Liver (tissue), 10 donors: ENCODE data around the gene TFB2M. TPM values are rescaled to one million over a fixed set of nuclear protein-coding genes. Genes with fewer than 3 reads are reported as not detected.

ENCODE experiments used
- DNase-seq: peaks from one replicate; pipeline ENCODE4 v3.0.0-alpha.2; 2017; ENCODE audit warnings: low spot score
- H3K27ac ChIP-seq, 2 donors: one replicate each; pipeline ENCODE4 v1.7.0; 2013; ENCODE audit warnings: inconsistent platforms in 2 of 2, low read length in 2 of 2, control low read depth in 1 of 2, low read depth in 1 of 2, mild to moderate bottlenecking in 1 of 2
- H3K27me3 ChIP-seq, 4 donors: one replicate each; pipeline versions ENCODE4 v1.6.1 to v1.7.0; 2013; ENCODE audit warnings: low read length in 3 of 4, inconsistent platforms in 1 of 4, mild to moderate bottlenecking in 1 of 4, moderate library complexity in 1 of 4; ENCODE audit not compliant: control insufficient read depth in 4 of 4, insufficient read depth in 4 of 4
- H3K36me3 ChIP-seq, 4 donors: one replicate each; pipeline versions ENCODE4 v1.6.1 to v1.7.0; 2013; ENCODE audit warnings: low read length in 3 of 4, mild to moderate bottlenecking in 3 of 4, low read depth in 1 of 4, moderate library complexity in 1 of 4; ENCODE audit not compliant: control insufficient read depth in 4 of 4, insufficient read depth in 3 of 4
- H3K4me1 ChIP-seq, 4 donors: one replicate each; pipeline versions ENCODE4 v1.6.1 to v1.7.0; 2013; ENCODE audit warnings: low read length in 3 of 4, mild to moderate bottlenecking in 3 of 4, moderate library complexity in 1 of 4; ENCODE audit not compliant: control insufficient read depth in 4 of 4, insufficient read depth in 4 of 4
- H3K4me3 ChIP-seq, 3 donors: one replicate each; pipeline versions ENCODE4 v1.6.1 to v1.7.0; 2013; ENCODE audit warnings: low read length in 3 of 3, control low read depth in 1 of 3, low read depth in 1 of 3, mild to moderate bottlenecking in 1 of 3
- H3K9ac ChIP-seq, 2 donors: one replicate each; pipeline ENCODE4 v1.7.0; 2013; ENCODE audit warnings: low read length in 2 of 2, mild to moderate bottlenecking in 2 of 2, moderate library complexity in 2 of 2, control low read depth in 1 of 2, low read depth in 1 of 2
- H3K9me3 ChIP-seq, 4 donors: one replicate each; pipeline versions ENCODE4 v1.6.1 to v1.7.0; 2013; ENCODE audit warnings: low read length in 3 of 4; ENCODE audit not compliant: control insufficient read depth in 4 of 4
- NR2F2 ChIP-seq: IDR thresholded peaks from 2 replicates; pipeline ENCODE4 v1.6.1; 2016; ENCODE audit warnings: antibody characterized with exemption
- REST ChIP-seq: IDR thresholded peaks from 2 replicates; pipeline ENCODE4 v1.6.1; 2016; ENCODE audit warnings: antibody characterized with exemption, mild to moderate bottlenecking
- WGBS: extraction: QIAGEN DNeasy Blood & Tissue Kit; methylation state at CpG from one replicate; pipeline ENCODE4 v1.1.7; 2013; 5-methylcytosine and 5-hydroxymethylcytosine counted together
- polyA plus RNA-seq, 2 donors: library from polyadenylated mRNA; stranded (reverse) in 1 of 2; unstranded in 1 of 2; fragments of 200-250 nt in 1 of 2; fragments of >200 nt in 1 of 2; fragmentation: Nextera tagmentation in 1 of 2; extraction: Ambion mirVana in 1 of 2; gene quantifications; one replicate each; pipeline versions ENCODE4 v1.2.1 to v1.2.3, GENCODE V29; 2013 to 2015
- small RNA-seq: library from RNA; depleted of rRNA; stranded (forward); fragments of <200 nt; gene quantifications from one replicate; pipeline ENCODE3, GENCODE V24; 2014
- total RNA-seq, 2 donors: library from RNA; depleted of rRNA; stranded (reverse); fragments of >200 nt; gene quantifications; one replicate each; pipeline ENCODE4 v1.2.3, GENCODE V29; 2014
- donor health status: healthy.
- donor health status: healthy.
- donor health status: healthy.
- donor health status: healthy.
- donor health status: healthy.

The TFB2M gene
- total and polyA plus RNA-seq, 4 donors: 15.0 to 26.4 (median 23.5) TPM

- TF ChIP-seq NR2F2: no peak
- no peak for TF ChIP-seq REST
- no peaks in the 10 kb centered on the region for H3K36me3 ChIP-seq
- DNase-seq: no peak
- H3K4me1 ChIP-seq: no peaks in the 10 kb centered on the region
- no peak overlapping the region for H3K9ac ChIP-seq
- no peak overlapping the region for H3K4me3 ChIP-seq
- no peak overlapping the region for H3K27ac ChIP-seq
- WGBS: 96% methylated on average over 7 of the region's 7 CpGs
- H3K9me3 ChIP-seq: no peaks in the 10 kb centered on the region
- no peaks in the 10 kb centered on the region for H3K27me3 ChIP-seq
Measured at GRCh38 chr1:246491551-246492053, 74.5 kb downstream of the TFB2M start.

Small RNAs within 50 kb of the gene (small RNA-seq; reads per million reads assigned to genes)
- gene AL356583.2: not detected

Other genes starting within 250 kb of the TFB2M start
- gene SMYD3, start 59.0 kb downstream of the TFB2M start, total RNA-seq: 1 to 10 TPM; 7.9 to 9.1 TPM
- gene SMYD3, start 59.0 kb downstream of the TFB2M start, polyA plus RNA-seq: 1 to 10 TPM; 3.1 to 8.1 TPM
- gene CNST, start 195 bp upstream of the TFB2M start, total RNA-seq: 10 to 100 TPM; 12.7 to 36.3 TPM
- gene CNST, start 195 bp upstream of the TFB2M start, polyA plus RNA-seq: 10 to 100 TPM in 1 of 2 donors, 1 to 10 TPM in 1; 6.1 to 11.6 TPM
- gene SCCPDH, start 158.1 kb upstream of the TFB2M start, total RNA-seq: 10 to 100 TPM; 52.1 to 84.3 TPM
- gene SCCPDH, start 158.1 kb upstream of the TFB2M start, polyA plus RNA-seq: 10 to 100 TPM; 77.9 to 79.2 TPM